GM18520 (cell line): ENCODE measurements around the gene SRGAP2.
"Not testable (repeated sequence)": the region's sequence is repeated elsewhere in the genome, so short reads cannot be mapped to it uniquely, and the experiment has no call there.

Experiments used
- ATAC-seq: cut with Tn5 transposase; IDR thresholded peaks from one replicate; pipeline ENCODE4 v1.9.1; 2021; ENCODE audit not compliant: unreplicated experiment

Gene SRGAP2

GRCh38 chr1:206203364-206204158 lies at the start of gene SRGAP2:
Gene SRGAP2 (plus strand): TSS chr1:206203541. CDS start chr1:206205971, 2,430 bp downstream.
- ATAC-seq, result not testable (repeated sequence)

- peak; percentile 46 for ATAC-seq
These were observed 35.9 kb upstream of the SRGAP2 start for GRCh38 chr1:206167350-206168029.

- not testable (repeated sequence) for ATAC-seq
These were observed 33.5 kb upstream of the SRGAP2 start for GRCh38 chr1:206169794-206170193.

GRCh38 chr1:206173110-206173719 lies 30.1 kb upstream of the SRGAP2 start:
- ATAC-seq, result not testable (repeated sequence)

- not testable (repeated sequence) for ATAC-seq
These were observed 29.0 kb upstream of the SRGAP2 start for GRCh38 chr1:206174182-206174868.

GRCh38 chr1:206175459-206176113 lies 27.8 kb upstream of the SRGAP2 start:
- not testable (repeated sequence) for ATAC-seq

GRCh38 chr1:206176114-206176502 lies 27.2 kb upstream of the SRGAP2 start:
- not testable (repeated sequence) for ATAC-seq

GRCh38 chr1:206178061-206178989 lies 25.0 kb upstream of the SRGAP2 start:
- not testable (repeated sequence) for ATAC-seq

- not testable (repeated sequence) for ATAC-seq
These were observed 23.7 kb upstream of the SRGAP2 start for GRCh38 chr1:206179666-206180065.

- not testable (repeated sequence) for ATAC-seq
These were observed 20.7 kb upstream of the SRGAP2 start for GRCh38 chr1:206182368-206183317.

- ATAC-seq, result not testable (repeated sequence)
These were observed 19.6 kb upstream of the SRGAP2 start for GRCh38 chr1:206183788-206184187.

- ATAC-seq, result not testable (repeated sequence)
These were observed 17.6 kb upstream of the SRGAP2 start for GRCh38 chr1:206185778-206186177.

GRCh38 chr1:206186826-206187225 lies 16.5 kb upstream of the SRGAP2 start:
- ATAC-seq, result not testable (repeated sequence)

GRCh38 chr1:206195182-206195581 lies 8.2 kb upstream of the SRGAP2 start:
- ATAC-seq, result not testable (repeated sequence)

GRCh38 chr1:206196748-206197424 lies 6.5 kb upstream of the SRGAP2 start:
- not testable (repeated sequence) for ATAC-seq

- ATAC-seq, result peak; percentile 89
These were observed 465 bp upstream of the SRGAP2 start, which contains the start of gene FAM72A for GRCh38 chr1:206202789-206203363. Gene FAM72A (minus strand): TSS chr1:206202839. CDS start chr1:206202025, 814 bp downstream.

GRCh38 chr1:206204159-206204511 lies 794 bp downstream of the SRGAP2 start:
- ATAC-seq, result not testable (repeated sequence)
